NCI-H82 treated with DMSO at 0.1 percent for 48 hours (cell line): ENCODE data around the gene SEC16A.

ENCODE experiments used
- DNase-seq: peaks from one replicate; lab custom pipeline; 2025; ENCODE audit not compliant: unreplicated experiment; lab: John Stamatoyannopoulos, UW

The SEC16A gene

GRCh38 chr9:136441681-136442245 lies 41.1 kb downstream of the SEC16A start:
- DNase-seq = no peak

GRCh38 chr9:136441191-136441680 lies 41.6 kb downstream of the SEC16A start:
- DNase-seq = no peak

GRCh38 chr9:136439481-136440408 lies 43.1 kb downstream of the SEC16A start, which contains the start of gene INPP5E:
Gene INPP5E, minus strand, starts transcription at chr9:136439845. Its CDS starts 426 bp downstream, at chr9:136439419.
- DNase-seq = no peak

GRCh38 chr9:136438548-136439480 lies 44.0 kb downstream of the SEC16A start:
- DNase-seq = no peak

GRCh38 chr9:136437839-136438547 lies 44.8 kb downstream of the SEC16A start:
- DNase-seq = no peak

GRCh38 chr9:136437430-136437829 lies 45.4 kb downstream of the SEC16A start:
- no peak for DNase-seq

- no peak for DNase-seq
Measured at GRCh38 chr9:136436055-136436634, 46.7 kb downstream of the SEC16A start.

- DNase-seq = no peak
Measured at GRCh38 chr9:136434580-136435169, 48.2 kb downstream of the SEC16A start.

- DNase-seq = no peak
Measured at GRCh38 chr9:136433849-136434579, 48.8 kb downstream of the SEC16A start.

- DNase-seq = no peak
Measured at GRCh38 chr9:136433043-136433715, 49.7 kb downstream of the SEC16A start.

- DNase-seq = no peak
Measured at GRCh38 chr9:136432591-136432990, 50.2 kb downstream of the SEC16A start.

GRCh38 chr9:136431782-136432350 lies 51.0 kb downstream of the SEC16A start:
- no peak for DNase-seq

GRCh38 chr9:136430588-136431234 lies 52.1 kb downstream of the SEC16A start:
- no peak for DNase-seq

- no peak for DNase-seq
Measured at GRCh38 chr9:136429683-136430491, 53.0 kb downstream of the SEC16A start.

- DNase-seq = no peak
Measured at GRCh38 chr9:136429075-136429628, 53.7 kb downstream of the SEC16A start.

GRCh38 chr9:136426787-136427186 lies 56.1 kb downstream of the SEC16A start:
- DNase-seq = no peak
